IMR-90 (cell line): ENCODE results near the gene ZDHHC21.

Experiments
- CHD1 ChIP-seq: IDR thresholded peaks from 2 replicates; pipeline ENCODE4 v1.6.1; 2012; ENCODE audit warnings: low read depth, low read length, improper control_type of control experiment
- FOS ChIP-seq: fragments of 150-350 bp; IDR thresholded peaks from 2 replicates; pipeline ENCODE4 v1.6.1; 2016; ENCODE audit warnings: low read depth, low read length
- MAFK ChIP-seq: IDR thresholded peaks from 2 replicates; pipeline ENCODE4 v1.6.1; 2012; ENCODE audit warnings: low read depth, low read length, improper control_type of control experiment
- MAZ ChIP-seq: IDR thresholded peaks from 2 replicates; pipeline ENCODE4 v1.6.1; 2012; ENCODE audit warnings: low read depth, mild to moderate bottlenecking, low read length, improper control_type of control experiment, moderate library complexity, borderline replicate concordance
- NFE2L2 ChIP-seq: fragments of 150-350 bp; IDR thresholded peaks from 2 replicates; pipeline ENCODE4 v1.6.1; 2016; ENCODE audit warnings: low read depth, mild to moderate bottlenecking, low read length
- POLR2A ChIP-seq: IDR thresholded peaks from 2 replicates; pipeline ENCODE4 v1.6.1; 2012; ENCODE audit warnings: mild to moderate bottlenecking, low read depth, low read length
- RAD21 ChIP-seq: IDR thresholded peaks from 2 replicates; pipeline ENCODE4 v1.6.1; 2012; ENCODE audit warnings: low read length, improper control_type of control experiment
- SMC3 ChIP-seq: fragments of 150-350 bp; IDR thresholded peaks from 2 replicates; pipeline ENCODE4 v1.6.1; 2016; ENCODE audit warnings: low read depth, mild to moderate bottlenecking, antibody characterized with exemption, low read length, moderate library complexity
- TF ChIP-seq, protein P1 (sequence below): conservative IDR thresholded peaks from 2 replicates; pipeline ENCODE4 v1.5.1; 2012; ENCODE audit warnings: mild to moderate bottlenecking, low read depth, low read length, improper control_type of control experiment
- TF ChIP-seq, protein P2 (sequence below): fragments of 150-350 bp; IDR thresholded peaks from 2 replicates; pipeline ENCODE4 v1.6.1; 2016; ENCODE audit warnings: low read depth, mild to moderate bottlenecking, low read length, moderate library complexity, borderline replicate concordance
- TF ChIP-seq, protein P3 (sequence below): fragments of 150-350 bp; IDR thresholded peaks from 2 replicates; pipeline ENCODE4 v1.6.1; 2017; ENCODE audit warnings: mild to moderate bottlenecking, antibody characterized with exemption, low read length, low read depth

DNA sequence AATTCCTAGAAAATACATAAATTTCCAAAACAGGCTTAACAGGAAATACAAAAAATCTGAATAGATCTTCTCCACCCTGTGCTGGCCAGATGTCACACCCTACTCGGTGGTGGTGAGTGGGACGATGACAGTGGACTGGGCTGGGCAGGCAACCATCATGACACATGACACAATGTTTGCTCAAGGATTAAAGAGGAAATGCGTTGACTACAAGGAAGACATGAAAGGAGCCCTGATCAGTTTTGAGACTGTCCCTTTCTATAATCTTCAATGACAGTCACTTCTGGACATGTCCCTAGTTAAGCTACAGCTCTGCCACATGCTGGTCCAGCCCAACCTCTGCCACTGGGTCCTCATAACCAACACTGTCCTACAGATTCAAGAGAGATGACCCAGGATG is 99.8 kb downstream of the ZDHHC21 start:
- TF ChIP-seq, protein P1, sequence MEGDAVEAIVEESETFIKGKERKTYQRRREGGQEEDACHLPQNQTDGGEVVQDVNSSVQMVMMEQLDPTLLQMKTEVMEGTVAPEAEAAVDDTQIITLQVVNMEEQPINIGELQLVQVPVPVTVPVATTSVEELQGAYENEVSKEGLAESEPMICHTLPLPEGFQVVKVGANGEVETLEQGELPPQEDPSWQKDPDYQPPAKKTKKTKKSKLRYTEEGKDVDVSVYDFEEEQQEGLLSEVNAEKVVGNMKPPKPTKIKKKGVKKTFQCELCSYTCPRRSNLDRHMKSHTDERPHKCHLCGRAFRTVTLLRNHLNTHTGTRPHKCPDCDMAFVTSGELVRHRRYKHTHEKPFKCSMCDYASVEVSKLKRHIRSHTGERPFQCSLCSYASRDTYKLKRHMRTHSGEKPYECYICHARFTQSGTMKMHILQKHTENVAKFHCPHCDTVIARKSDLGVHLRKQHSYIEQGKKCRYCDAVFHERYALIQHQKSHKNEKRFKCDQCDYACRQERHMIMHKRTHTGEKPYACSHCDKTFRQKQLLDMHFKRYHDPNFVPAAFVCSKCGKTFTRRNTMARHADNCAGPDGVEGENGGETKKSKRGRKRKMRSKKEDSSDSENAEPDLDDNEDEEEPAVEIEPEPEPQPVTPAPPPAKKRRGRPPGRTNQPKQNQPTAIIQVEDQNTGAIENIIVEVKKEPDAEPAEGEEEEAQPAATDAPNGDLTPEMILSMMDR = no peak
- no peak for TF ChIP-seq MAFK
- no peak for TF ChIP-seq POLR2A
- TF ChIP-seq FOS = no peak
- TF ChIP-seq, protein P2, sequence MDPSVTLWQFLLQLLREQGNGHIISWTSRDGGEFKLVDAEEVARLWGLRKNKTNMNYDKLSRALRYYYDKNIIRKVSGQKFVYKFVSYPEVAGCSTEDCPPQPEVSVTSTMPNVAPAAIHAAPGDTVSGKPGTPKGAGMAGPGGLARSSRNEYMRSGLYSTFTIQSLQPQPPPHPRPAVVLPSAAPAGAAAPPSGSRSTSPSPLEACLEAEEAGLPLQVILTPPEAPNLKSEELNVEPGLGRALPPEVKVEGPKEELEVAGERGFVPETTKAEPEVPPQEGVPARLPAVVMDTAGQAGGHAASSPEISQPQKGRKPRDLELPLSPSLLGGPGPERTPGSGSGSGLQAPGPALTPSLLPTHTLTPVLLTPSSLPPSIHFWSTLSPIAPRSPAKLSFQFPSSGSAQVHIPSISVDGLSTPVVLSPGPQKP = no peak
- TF ChIP-seq, protein P3, sequence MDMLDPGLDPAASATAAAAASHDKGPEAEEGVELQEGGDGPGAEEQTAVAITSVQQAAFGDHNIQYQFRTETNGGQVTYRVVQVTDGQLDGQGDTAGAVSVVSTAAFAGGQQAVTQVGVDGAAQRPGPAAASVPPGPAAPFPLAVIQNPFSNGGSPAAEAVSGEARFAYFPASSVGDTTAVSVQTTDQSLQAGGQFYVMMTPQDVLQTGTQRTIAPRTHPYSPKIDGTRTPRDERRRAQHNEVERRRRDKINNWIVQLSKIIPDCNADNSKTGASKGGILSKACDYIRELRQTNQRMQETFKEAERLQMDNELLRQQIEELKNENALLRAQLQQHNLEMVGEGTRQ = no peak
- TF ChIP-seq RAD21 = no peak
- no peak for TF ChIP-seq SMC3
- no peak for TF ChIP-seq CHD1
- TF ChIP-seq MAZ = no peak
- TF ChIP-seq NFE2L2 = no peak
